ENCODE results near the gene CTNNA3.

DNA sequence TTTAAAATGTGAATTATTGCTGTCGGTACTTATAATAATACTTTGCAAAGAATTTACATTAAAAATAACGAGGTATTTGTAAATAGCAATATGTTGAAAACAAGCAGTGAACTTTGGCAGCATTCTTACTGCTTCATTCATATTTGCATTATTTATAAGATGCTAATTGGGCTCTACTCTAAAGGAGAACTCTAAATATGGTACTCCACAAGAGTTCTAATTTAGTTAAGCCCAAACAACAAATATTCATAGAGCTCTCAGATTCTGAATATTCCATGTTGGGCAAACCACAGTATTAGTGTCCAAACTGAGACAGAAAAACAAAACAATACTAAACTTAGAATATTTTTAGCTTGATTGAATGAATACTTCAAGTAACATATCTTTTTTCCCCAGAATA, 1674.6 kb downstream of the CTNNA3 start:
- TF ChIP-seq, protein P1, sequence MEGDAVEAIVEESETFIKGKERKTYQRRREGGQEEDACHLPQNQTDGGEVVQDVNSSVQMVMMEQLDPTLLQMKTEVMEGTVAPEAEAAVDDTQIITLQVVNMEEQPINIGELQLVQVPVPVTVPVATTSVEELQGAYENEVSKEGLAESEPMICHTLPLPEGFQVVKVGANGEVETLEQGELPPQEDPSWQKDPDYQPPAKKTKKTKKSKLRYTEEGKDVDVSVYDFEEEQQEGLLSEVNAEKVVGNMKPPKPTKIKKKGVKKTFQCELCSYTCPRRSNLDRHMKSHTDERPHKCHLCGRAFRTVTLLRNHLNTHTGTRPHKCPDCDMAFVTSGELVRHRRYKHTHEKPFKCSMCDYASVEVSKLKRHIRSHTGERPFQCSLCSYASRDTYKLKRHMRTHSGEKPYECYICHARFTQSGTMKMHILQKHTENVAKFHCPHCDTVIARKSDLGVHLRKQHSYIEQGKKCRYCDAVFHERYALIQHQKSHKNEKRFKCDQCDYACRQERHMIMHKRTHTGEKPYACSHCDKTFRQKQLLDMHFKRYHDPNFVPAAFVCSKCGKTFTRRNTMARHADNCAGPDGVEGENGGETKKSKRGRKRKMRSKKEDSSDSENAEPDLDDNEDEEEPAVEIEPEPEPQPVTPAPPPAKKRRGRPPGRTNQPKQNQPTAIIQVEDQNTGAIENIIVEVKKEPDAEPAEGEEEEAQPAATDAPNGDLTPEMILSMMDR (IDR thresholded peaks at IDR 0.05 in 4 of 5, conservative IDR thresholded peaks at IDR 0.05 in 1 of 5) = no peak
- TF ChIP-seq POLR2A (IDR thresholded peaks at IDR 0.05) = no peak
